Transverse colon (tissue), 4 donors: Measurements from ENCODE around the gene FRG1. TPM values are rescaled to one million over a fixed set of nuclear protein-coding genes. Genes with fewer than 3 reads are reported as not detected.
"Not testable (repeated sequence)": the region's sequence is repeated elsewhere in the genome, so short reads cannot be mapped to it uniquely, and the experiment has no call there.

Experiments
- DNase-seq: peaks from one replicate; pipeline ENCODE4 v3.0.0-alpha.2; 2019
- H3K27ac ChIP-seq, 4 donors: fragments of 200-600 bp; sonication (generic); 2 replicates each; pipeline ENCODE4 v1.5.1; 2016 to 2018; ENCODE audit warnings: inconsistent platforms in 4 of 4
- H3K27me3 ChIP-seq: fragments of 200-600 bp; sonication (generic); 2 replicates; pipeline ENCODE4 v1.5.1; 2017; ENCODE audit warnings: inconsistent platforms
- H3K36me3 ChIP-seq, 4 donors: fragments of 200-600 bp; sonication (generic); 2 replicates each; pipeline ENCODE4 v1.5.1; 2017 to 2019; ENCODE audit warnings: inconsistent platforms in 4 of 4
- H3K4me1 ChIP-seq, 4 donors: fragments of 200-600 bp; sonication (generic); 2 replicates each; pipeline ENCODE4 v1.5.1; 2017 to 2020; ENCODE audit warnings: inconsistent platforms in 4 of 4
- H3K4me3 ChIP-seq, 4 donors: fragments of 200-600 bp; sonication (generic); 1 replicate in 1 of 4; 2 replicates in 3 of 4; pipeline versions ENCODE4 v1.5.1 to v1.6.1; 2017 to 2019; ENCODE audit warnings: inconsistent platforms in 4 of 4
- H3K9me3 ChIP-seq, 2 donors: fragments of 200-600 bp; sonication (generic); 2 replicates each; pipeline ENCODE4 v1.5.1; 2017 to 2019; ENCODE audit warnings: inconsistent platforms in 2 of 2
- EP300 ChIP-seq: sonication (generic); formaldehyde crosslinking; IDR thresholded peaks from one replicate; pipeline ENCODE4 v1.6.1; 2017; ENCODE audit warnings: antibody characterized with exemption, low read depth
- POLR2A ChIP-seq: fragments of 450-650 bp; IDR thresholded peaks from one replicate; pipeline ENCODE4 v1.6.1; 2016; ENCODE audit warnings: antibody characterized with exemption, mild to moderate bottlenecking, moderate library complexity
- POLR2AphosphoS5 ChIP-seq, 3 donors: sonication (generic); formaldehyde crosslinking; IDR thresholded peaks; one replicate each; pipeline ENCODE4 v1.6.1; 2016; ENCODE audit warnings: antibody characterized with exemption in 3 of 3
- WGBS, 2 donors: methylation state at CpG; one replicate each; pipeline ENCODE4 v1.1.5; 2018; ENCODE audit warnings: low coverage in 1 of 2; 5-methylcytosine and 5-hydroxymethylcytosine counted together
- in situ Hi-C, 4 donors: fragments of 200-750 bp; cut with MboI; loops; one replicate each; pipeline versions ENCODE4 v1.15.0 to v1.15.1; 2017; ENCODE audit warnings: low sequenced_read_pairs in 3 of 4, low pct_ligation_motif_present in 1 of 4, low pct_unique_long_range_greater_than_20kb in 1 of 4
- intact Hi-C: fragments of 100-400 bp; cut with DNase I; formaldehyde crosslinking; loops from one replicate; pipeline ENCODE4 v1.15.1; 2023; ENCODE audit warnings: low total_unique reads
- total RNA-seq, 4 donors: library from RNA; depleted of rRNA; stranded (reverse); fragments of >200 nt; gene quantifications; one replicate each; pipeline ENCODE4 v1.1.0, GENCODE V29; 2016
- TF ChIP-seq, protein P1 (sequence below), 5 experiments: fragments of 200-600 bp in 3 of 5; fragments of 450-650 bp in 2 of 5; sonication (generic) in 3 of 5; IDR thresholded peaks; 1 replicate in 2 of 5; 2 replicates in 3 of 5; pipeline ENCODE4 v1.5.1; 2016 to 2017; ENCODE audit warnings: antibody characterized with exemption in 5 of 5, inconsistent platforms in 3 of 5, mild to moderate bottlenecking in 2 of 5, moderate library complexity in 1 of 5

Gene FRG1
- total RNA-seq: 10 to 100 TPM in 3 of 4 donors, 1 to 10 TPM in 1; 7.1 to 42.2 (median 19.4) TPM

DNA sequence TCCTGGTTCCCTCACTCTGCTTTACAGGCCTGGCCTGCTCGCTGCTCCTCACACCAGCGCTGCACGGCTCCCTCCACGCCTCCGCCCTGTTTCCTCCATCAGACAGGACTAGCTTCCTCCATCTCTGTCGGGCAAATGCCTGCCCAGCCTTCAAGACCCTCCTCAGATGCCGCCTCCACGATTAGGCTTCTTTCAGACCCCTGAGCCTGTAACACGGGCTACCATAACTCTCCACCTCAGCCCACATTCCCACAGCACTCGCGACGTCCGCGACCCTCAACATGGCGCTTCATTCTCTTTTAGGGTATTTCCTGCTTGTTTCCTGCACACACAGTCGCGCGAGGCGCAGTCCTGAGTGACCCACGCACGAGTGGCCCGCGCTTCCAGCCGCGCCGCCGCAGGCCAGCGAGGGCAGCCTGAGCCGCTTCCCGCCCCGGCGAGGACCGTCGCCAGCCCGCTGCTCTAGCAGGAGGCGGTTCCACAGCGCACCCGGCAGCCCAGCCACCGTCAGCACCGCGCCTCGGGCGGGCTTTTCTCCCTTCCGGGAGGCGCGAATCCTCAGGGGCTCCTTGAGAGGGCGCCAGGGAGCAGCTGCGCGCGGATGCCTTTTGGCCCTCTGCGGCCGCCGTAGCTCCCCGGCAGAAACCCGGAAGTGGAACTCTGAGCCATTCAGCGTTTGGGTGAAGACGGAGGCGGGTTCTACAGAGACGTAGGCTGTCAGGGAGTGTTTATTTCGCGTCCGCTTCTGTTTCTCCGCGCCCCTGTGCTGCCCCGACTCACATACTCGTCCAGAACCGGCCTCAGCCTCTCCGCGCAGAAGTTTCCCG is at the start of gene FRG1:
Gene FRG1 (plus strand): TSS at position 695 of the 827 bp plus-strand sequence. CDS start 138 bp downstream, outside the sequence.
- Histone ChIP-seq H3K36me3 (no peaks in the 10 kb centered on the region), H3K27ac (peak within 1 kb of the TSS; percentile 91 to 96 (median 92)), H3K4me1 (peaks cover 4 to 25% (median 13%) of the 10 kb centered on the region in 4 donors), H3K4me3 (peak within 1 kb of the TSS; percentile 76 to 95 (median 88)), H3K9me3 (no peaks in the 10 kb centered on the region), H3K27me3 (no peaks in the 10 kb centered on the region)
- peak; percentile 97 for DNase-seq
- in situ Hi-C loops: no loop called here
- TF ChIP-seq POLR2A: peak; percentile 81
- TF ChIP-seq EP300: peak; percentile 31
- peak; percentile 67 to 83 (median 78) for TF ChIP-seq POLR2AphosphoS5 (IDR thresholded peaks at IDR 0.05)
- TF ChIP-seq, protein P1, sequence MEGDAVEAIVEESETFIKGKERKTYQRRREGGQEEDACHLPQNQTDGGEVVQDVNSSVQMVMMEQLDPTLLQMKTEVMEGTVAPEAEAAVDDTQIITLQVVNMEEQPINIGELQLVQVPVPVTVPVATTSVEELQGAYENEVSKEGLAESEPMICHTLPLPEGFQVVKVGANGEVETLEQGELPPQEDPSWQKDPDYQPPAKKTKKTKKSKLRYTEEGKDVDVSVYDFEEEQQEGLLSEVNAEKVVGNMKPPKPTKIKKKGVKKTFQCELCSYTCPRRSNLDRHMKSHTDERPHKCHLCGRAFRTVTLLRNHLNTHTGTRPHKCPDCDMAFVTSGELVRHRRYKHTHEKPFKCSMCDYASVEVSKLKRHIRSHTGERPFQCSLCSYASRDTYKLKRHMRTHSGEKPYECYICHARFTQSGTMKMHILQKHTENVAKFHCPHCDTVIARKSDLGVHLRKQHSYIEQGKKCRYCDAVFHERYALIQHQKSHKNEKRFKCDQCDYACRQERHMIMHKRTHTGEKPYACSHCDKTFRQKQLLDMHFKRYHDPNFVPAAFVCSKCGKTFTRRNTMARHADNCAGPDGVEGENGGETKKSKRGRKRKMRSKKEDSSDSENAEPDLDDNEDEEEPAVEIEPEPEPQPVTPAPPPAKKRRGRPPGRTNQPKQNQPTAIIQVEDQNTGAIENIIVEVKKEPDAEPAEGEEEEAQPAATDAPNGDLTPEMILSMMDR (IDR thresholded peaks at IDR 0.05): peak; percentile 84 to 97 (median 93)
- WGBS, 2 donors: 4 to 20% methylated on average over 5 to 70 of the region's 70 CpGs
- intact Hi-C loops: no loop called here

DNA sequence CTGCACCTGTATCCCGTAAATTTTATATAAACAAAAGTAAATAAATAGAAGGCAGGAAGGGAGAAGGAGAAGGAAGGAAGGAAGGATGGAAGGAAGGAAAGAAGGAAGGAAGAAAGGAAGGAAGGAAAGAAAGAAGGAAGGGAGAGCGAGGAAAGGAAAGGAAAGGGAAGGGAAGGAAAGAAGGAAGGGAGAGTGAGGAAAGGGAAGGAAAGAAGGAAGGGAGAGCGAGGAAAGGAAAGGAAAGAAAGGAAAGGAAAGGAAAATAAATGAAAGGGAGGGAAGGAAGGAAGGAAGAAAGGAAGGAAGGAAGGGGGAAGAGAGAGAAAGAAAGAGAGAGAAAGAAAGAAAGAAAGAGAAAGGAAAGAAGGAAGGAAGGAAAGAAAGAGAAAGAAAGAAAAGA is 43.0 kb upstream of the FRG1 start:
- Histone ChIP-seq H3K27me3 (no peaks in the 10 kb centered on the region), H3K4me3 (no peak overlapping the region), H3K4me1 (no peaks in the 10 kb centered on the region), H3K9me3 (no peaks in the 10 kb centered on the region), H3K36me3 (no peaks in the 10 kb centered on the region), H3K27ac (no peak overlapping the region)
- DNase-seq: no peak
- TF ChIP-seq POLR2A: no peak
- in situ Hi-C loops: no loop called here
- intact Hi-C loops: no loop called here
- WGBS, 2 donors: 86 to 100% methylated on average over 3 of the region's 3 CpGs

DNA sequence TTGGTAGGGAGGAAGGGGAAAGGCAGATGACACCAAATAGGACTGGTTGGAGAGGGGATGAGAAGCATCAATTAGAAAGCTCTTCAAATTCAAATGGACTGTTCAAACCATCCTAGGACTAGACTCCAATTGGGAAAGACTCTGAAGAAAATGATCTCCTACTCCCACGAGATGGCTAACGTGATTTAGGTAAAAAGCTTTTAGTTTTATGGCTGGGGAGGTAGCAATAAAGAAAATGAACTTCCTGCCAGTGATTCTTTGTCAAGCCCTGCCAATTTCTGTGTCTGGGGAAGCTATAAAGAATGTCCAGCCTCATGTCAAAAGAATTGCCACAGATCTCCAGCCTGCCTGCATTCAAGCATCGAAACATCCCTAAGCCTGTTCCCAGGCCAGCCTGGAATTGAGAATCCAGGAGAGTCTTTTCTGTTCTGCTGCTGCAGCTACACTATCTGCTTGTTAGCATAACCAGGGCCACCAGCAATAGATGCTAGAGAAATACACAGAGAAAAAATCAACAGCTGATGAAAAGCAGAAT is 41.1 kb upstream of the FRG1 start:
- H3K4me3 ChIP-seq, H3K27me3 ChIP-seq, DNase-seq, in situ Hi-C loops, H3K36me3 ChIP-seq, H3K27ac ChIP-seq, H3K4me1 ChIP-seq, H3K9me3 ChIP-seq, intact Hi-C loops: not testable (repeated sequence)
- WGBS, 2 donors: 22 to 24% methylated on average over 3 of the region's 3 CpGs

DNA sequence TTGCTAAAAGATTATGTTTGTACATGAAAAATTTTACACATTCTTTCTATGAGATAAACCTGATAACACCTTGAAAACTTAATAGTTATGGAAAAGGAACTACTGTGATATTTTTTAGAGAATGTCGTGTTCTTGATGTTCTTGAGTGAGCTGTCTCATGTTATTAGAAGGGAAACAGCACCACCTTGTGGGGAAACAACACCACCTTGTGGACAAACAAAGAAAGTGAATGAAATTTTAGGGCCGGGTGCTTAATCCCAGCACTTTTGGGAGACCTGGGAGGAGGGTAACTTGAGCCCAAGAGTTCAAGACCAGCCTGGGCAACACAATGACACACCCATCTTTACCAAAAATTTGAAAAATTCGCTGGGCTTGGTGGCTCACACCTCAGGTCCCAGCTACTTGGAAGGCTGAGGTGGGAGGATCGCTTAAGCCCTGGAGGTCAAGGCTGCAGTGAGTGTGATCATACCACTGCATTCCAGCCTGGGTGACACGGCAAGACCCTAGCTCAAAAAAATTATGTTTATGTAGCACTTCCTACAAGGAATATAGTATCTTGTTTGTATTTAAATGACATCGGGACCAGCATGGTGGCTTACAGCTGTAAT is 36.1 kb upstream of the FRG1 start:
- peak; percentile 14 for DNase-seq
- H3K4me1 ChIP-seq, H3K9me3 ChIP-seq, in situ Hi-C loops, H3K36me3 ChIP-seq, H3K4me3 ChIP-seq, intact Hi-C loops, H3K27ac ChIP-seq, H3K27me3 ChIP-seq: not testable (repeated sequence)
- TF ChIP-seq, protein P1 (IDR thresholded peaks at IDR 0.05): peak; percentile 54 to 67 (median 56)
- WGBS, 2 donors: 20 to 36% methylated on average over 4 to 6 of the region's 6 CpGs

DNA sequence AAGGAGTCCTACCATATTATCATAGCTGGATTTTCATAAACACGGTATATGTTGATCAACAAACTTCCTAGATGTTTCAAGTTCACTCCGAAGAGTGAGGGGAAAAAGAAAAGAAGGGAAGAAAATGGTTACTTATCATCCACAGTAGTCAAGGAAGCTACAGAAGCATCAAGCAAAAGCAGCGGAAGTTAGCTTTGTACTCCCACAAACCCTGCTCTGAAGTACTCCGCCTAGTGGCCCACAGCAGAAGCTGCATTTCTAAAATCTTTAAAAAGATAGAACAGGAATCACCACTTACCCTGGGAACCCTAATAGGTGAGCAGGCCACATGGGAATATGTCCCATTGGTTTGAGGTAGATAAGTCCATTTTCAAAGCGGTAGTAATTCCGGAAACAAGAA is 28.5 kb upstream of the FRG1 start:
- in situ Hi-C loops: no loop called here
- intact Hi-C loops: no loop called here
- WGBS, 2 donors: 45 to 70% methylated on average over 6 of the region's 6 CpGs

More for the DNA sequence above, 28.5 kb upstream of the FRG1 start:
- no peaks in the 10 kb centered on the region for H3K27me3 ChIP-seq
- no peak for DNase-seq
- no peaks in the 10 kb centered on the region for H3K9me3 ChIP-seq
- H3K27ac ChIP-seq: no peak overlapping the region
- H3K4me3 ChIP-seq: no peak overlapping the region
- H3K36me3 ChIP-seq: no peaks in the 10 kb centered on the region
- TF ChIP-seq, protein P1 (IDR thresholded peaks at IDR 0.05): peak in 3 of 5 experiments; percentile 20 to 43 (median 34)
- TF ChIP-seq POLR2A: no peak
- no peak for TF ChIP-seq EP300
- TF ChIP-seq POLR2AphosphoS5 (IDR thresholded peaks at IDR 0.05): no peak
- no peaks in the 10 kb centered on the region for H3K4me1 ChIP-seq
